Measurements from ENCODE around the gene ZNF512B. TPM values are rescaled to one million over a fixed set of nuclear protein-coding genes. Genes with fewer than 3 reads are reported as not detected.

Gene ZNF512B
- total RNA-seq, 1 donor from 2014 or later = 12.0 TPM

- ATAC-seq (ENCODE audit: low read depth) (no peak), DNase-seq (no peak)
- no peak for TF ChIP-seq CTCF (IDR thresholded peaks at IDR 0.05)
- no peaks in the 10 kb centered on the region for H3K9me3 Mint-ChIP-seq
- CTCF ChIA-PET = no interaction called here
- H3K4me1 Mint-ChIP-seq = peaks cover 12% of the 10 kb centered on the region
- intact Hi-C loops (cut with micrococcal nuclease) = no loop called here
- no peak overlapping the region for H3K4me3 Mint-ChIP-seq
- H3K27ac Mint-ChIP-seq = no peak overlapping the region
- POLR2A ChIA-PET = no interaction called here
- no peaks in the 10 kb centered on the region for H3K27me3 Mint-ChIP-seq
- H3K36me3 Mint-ChIP-seq (ENCODE audit: low read depth) = peaks cover 18% of the 10 kb centered on the region
These were observed 3.4 kb downstream of the ZNF512B start for GRCh38 chr20:63966172-63966943.

- H3K27me3 Mint-ChIP-seq = no peaks in the 10 kb centered on the region
- DNase-seq = no peak
- no peak overlapping the region for H3K4me3 Mint-ChIP-seq
- no peak for TF ChIP-seq CTCF (IDR thresholded peaks at IDR 0.05)
- no peak overlapping the region for H3K27ac Mint-ChIP-seq
- H3K36me3 Mint-ChIP-seq (ENCODE audit: low read depth) = peaks cover 20% of the 10 kb centered on the region
- intact Hi-C loops (cut with micrococcal nuclease) = no loop called here
- CTCF ChIA-PET = interaction anchor here (1.4 kb wide), 1 partner anchor 16 kb away, joined by 3 read pairs; the partner anchor contains the start of gene PRPF6
- ATAC-seq (ENCODE audit: low read depth) = no peak
- POLR2A ChIA-PET = no interaction called here
- H3K9me3 Mint-ChIP-seq = no peaks in the 10 kb centered on the region
- peaks cover 10% of the 10 kb centered on the region for H3K4me1 Mint-ChIP-seq
These were observed 5.3 kb downstream of the ZNF512B start for GRCh38 chr20:63964412-63964811.

GRCh38 chr20:63963784-63964301 is 5.9 kb downstream of the ZNF512B start:
- H3K27ac Mint-ChIP-seq = no peak overlapping the region
- no peak for DNase-seq
- no peaks in the 10 kb centered on the region for H3K27me3 Mint-ChIP-seq
- ATAC-seq (ENCODE audit: low read depth) = no peak
- H3K4me3 Mint-ChIP-seq = no peak overlapping the region
- intact Hi-C loops (cut with micrococcal nuclease) = no loop called here
- peaks cover 8% of the 10 kb centered on the region for H3K4me1 Mint-ChIP-seq
- no peaks in the 10 kb centered on the region for H3K9me3 Mint-ChIP-seq
- TF ChIP-seq CTCF (IDR thresholded peaks at IDR 0.05) = no peak
- CTCF ChIA-PET = interaction anchor here (1.4 kb wide), 1 partner anchor 17 kb away, joined by 3 read pairs; the partner anchor contains the start of gene PRPF6
- POLR2A ChIA-PET = no interaction called here
- peaks cover 20% of the 10 kb centered on the region for H3K36me3 Mint-ChIP-seq (ENCODE audit: low read depth)

- H3K27me3 Mint-ChIP-seq = no peaks in the 10 kb centered on the region
- H3K27ac Mint-ChIP-seq = no peak overlapping the region
- POLR2A ChIA-PET = no interaction called here
- no peaks in the 10 kb centered on the region for H3K9me3 Mint-ChIP-seq
- peaks cover 20% of the 10 kb centered on the region for H3K36me3 Mint-ChIP-seq (ENCODE audit: low read depth)
- TF ChIP-seq CTCF (IDR thresholded peaks at IDR 0.05) = no peak
- DNase-seq (no peak), ATAC-seq (ENCODE audit: low read depth) (no peak)
- intact Hi-C loops (cut with micrococcal nuclease) = no loop called here
- H3K4me1 Mint-ChIP-seq = peaks cover 3% of the 10 kb centered on the region
- no peak overlapping the region for H3K4me3 Mint-ChIP-seq
- CTCF ChIA-PET = interaction anchor here (1.4 kb wide), 1 partner anchor 17 kb away, joined by 3 read pairs; the partner anchor contains the start of gene PRPF6
These were observed 6.4 kb downstream of the ZNF512B start for GRCh38 chr20:63963348-63963741.

GRCh38 chr20:63962426-63963347 is 7.0 kb downstream of the ZNF512B start:
- ATAC-seq (ENCODE audit: low read depth) = no peak
- no peak for TF ChIP-seq CTCF (IDR thresholded peaks at IDR 0.05)
- intact Hi-C loops (cut with micrococcal nuclease) = no loop called here
- H3K4me1 Mint-ChIP-seq = peaks cover 5% of the 10 kb centered on the region
- H3K27me3 Mint-ChIP-seq = no peaks in the 10 kb centered on the region
- CTCF ChIA-PET = no interaction called here
- H3K4me3 Mint-ChIP-seq = no peak overlapping the region
- H3K27ac Mint-ChIP-seq = no peak overlapping the region
- POLR2A ChIA-PET = no interaction called here
- H3K9me3 Mint-ChIP-seq = no peaks in the 10 kb centered on the region
- DNase-seq = no peak
- H3K36me3 Mint-ChIP-seq (ENCODE audit: low read depth) = peaks cover 20% of the 10 kb centered on the region

Measured in activated B cell treated with CpG ODN at 0.5 μM for 24 hours (primary cell).